Suprapubic skin (tissue), 3 donors: ENCODE measurements around the gene CRELD1.

Experiments used
- CTCF ChIP-seq, 2 donors: fragments of 200-600 bp in 1 of 2; fragments of 450-650 bp in 1 of 2; sonication (generic) in 1 of 2; IDR thresholded peaks; one replicate each; pipeline ENCODE4 v1.5.1; 2016 to 2019; ENCODE audit warnings: antibody characterized with exemption in 2 of 2, mild to moderate bottlenecking in 1 of 2, moderate library complexity in 1 of 2
- EP300 ChIP-seq: sonication (generic); formaldehyde crosslinking; IDR thresholded peaks from one replicate; pipeline ENCODE4 v1.6.1; 2017; ENCODE audit warnings: antibody characterized with exemption
- POLR2A ChIP-seq, 2 donors: fragments of 450-650 bp; IDR thresholded peaks; one replicate each; pipeline ENCODE4 v1.6.1; 2017; ENCODE audit warnings: antibody characterized with exemption in 2 of 2, mild to moderate bottlenecking in 2 of 2, moderate library complexity in 2 of 2

GRCh38 chr3:9888540-9888939 lies 45.1 kb upstream of the CRELD1 start:
- TF ChIP-seq CTCF (IDR thresholded peaks at IDR 0.05) (no peak), POLR2A (IDR thresholded peaks at IDR 0.05) (no peak), EP300 (no peak)
